GM19351 (cell line): ENCODE measurements around the gene ZC3H10.
"Not testable (repeated sequence)": the region's sequence is repeated elsewhere in the genome, so short reads cannot be mapped to it uniquely, and the experiment has no call there.

Experiments
- ATAC-seq: cut with Tn5 transposase; IDR thresholded peaks from one replicate; pipeline ENCODE4 v1.9.1; 2021; ENCODE audit warnings: mild to moderate bottlenecking, moderate library complexity; ENCODE audit not compliant: unreplicated experiment

ZC3H10 gene, protein sequence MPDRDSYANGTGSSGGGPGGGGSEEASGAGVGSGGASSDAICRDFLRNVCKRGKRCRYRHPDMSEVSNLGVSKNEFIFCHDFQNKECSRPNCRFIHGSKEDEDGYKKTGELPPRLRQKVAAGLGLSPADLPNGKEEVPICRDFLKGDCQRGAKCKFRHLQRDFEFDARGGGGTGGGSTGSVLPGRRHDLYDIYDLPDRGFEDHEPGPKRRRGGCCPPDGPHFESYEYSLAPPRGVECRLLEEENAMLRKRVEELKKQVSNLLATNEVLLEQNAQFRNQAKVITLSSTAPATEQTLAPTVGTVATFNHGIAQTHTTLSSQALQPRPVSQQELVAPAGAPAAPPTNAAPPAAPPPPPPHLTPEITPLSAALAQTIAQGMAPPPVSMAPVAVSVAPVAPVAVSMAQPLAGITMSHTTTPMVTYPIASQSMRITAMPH

DNA sequence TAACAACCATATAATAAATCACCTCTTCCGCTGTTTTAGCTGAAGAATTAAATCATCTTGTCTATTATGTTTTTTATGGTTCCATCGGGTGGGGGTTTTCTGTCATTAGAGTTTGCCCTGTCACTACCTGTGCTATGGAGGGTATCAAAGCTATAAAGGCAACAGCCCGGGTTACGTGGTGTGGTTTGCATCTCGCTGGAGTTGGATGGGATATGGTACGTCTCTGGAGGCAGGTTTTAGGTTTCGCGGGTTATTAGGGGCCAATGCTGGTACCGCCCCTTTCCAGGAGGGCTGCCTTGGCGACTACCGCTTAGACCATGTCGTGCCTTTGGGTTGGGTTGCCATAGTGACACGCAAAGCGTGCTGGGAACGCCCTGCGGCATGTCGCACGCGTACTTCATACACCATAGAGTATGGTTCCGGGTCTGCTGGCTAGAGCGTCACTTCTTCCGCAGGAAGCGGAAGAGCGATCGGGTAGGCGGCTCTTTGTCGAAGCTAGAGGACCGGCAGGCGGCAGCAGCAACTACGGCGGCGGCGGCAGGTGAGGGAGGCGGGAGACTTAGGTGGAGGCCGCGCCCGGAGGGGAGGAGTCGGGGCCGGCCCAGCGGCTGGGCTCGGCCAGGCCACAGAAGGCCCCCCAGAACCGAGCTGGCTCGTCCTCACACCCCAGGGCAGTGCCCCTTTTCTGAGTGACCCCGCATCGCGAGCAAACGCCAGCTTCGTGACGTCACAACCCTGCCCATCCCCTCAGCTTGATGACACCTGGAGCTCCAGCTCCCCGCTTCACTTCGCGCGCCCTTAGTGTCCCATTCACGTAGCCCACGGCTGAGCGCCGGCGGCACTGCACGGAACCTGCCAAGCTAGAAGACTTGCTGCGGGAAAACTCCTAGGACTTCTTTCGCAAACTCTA, at the start of gene ZC3H10:
Gene ZC3H10, plus strand, starts transcription at position 489 of the 910 bp plus-strand sequence. CDS start 2,297 bp downstream, outside the sequence.
- peak; percentile 85 for ATAC-seq

DNA sequence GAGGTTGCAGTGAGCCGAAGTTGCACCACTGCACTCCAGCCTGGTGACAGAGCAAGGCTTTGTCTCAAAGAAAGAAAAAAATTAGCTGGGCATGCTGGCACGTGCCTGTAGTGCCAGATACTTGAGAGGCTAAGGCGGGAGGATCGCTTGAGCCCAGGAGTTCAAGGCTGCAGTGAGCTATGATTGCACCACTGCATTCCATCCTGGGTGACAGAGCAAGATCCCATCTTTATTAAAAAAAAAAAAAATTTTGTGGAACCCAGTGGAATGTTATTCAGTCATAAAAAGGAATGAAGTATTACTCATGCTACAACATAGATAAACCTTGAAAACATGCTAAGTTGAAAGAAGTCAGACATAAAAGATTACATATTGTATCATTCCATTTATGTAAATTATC, 46.4 kb upstream of the ZC3H10 start:
- ATAC-seq, result no peak

DNA sequence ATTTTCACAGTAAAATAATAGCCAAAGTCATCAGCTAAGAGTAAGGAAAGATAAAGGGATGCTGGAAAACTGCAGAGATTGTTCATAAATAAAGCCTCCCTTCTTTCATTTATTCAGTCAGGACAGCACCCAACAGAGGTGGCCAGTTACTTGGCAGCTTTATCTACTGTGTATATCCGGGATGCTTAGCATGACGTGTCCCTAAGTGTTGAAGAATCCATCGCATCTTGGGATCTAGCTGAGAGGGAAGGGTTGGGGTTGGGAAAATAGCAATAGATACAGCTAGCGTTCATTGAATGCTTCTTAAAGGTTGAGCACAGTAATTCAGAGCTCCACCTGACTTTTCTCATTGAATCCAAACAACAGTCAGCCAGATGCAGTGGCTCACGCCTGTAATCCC, 43.7 kb upstream of the ZC3H10 start:
- ATAC-seq, result no peak

DNA sequence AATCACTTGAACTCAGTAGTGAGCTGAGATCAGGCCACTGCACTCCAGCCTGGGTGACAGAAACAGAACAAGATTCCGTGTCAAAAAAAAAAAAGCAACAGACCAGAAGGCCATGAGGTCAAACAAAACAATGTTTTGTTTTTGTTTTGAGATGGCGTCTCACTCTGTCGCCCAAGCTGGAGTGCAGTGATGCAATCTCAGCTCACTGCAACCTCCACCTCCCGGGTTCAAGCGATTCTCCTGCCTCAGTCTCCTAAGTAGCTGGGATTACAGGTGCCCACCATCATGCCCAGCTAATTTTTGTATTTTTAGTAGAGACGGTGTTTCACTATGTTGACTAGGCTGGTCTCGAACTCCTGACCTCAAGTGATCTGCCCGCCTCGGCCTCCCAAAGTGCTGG, 40.1 kb upstream of the ZC3H10 start:
- not testable (repeated sequence) for ATAC-seq

DNA sequence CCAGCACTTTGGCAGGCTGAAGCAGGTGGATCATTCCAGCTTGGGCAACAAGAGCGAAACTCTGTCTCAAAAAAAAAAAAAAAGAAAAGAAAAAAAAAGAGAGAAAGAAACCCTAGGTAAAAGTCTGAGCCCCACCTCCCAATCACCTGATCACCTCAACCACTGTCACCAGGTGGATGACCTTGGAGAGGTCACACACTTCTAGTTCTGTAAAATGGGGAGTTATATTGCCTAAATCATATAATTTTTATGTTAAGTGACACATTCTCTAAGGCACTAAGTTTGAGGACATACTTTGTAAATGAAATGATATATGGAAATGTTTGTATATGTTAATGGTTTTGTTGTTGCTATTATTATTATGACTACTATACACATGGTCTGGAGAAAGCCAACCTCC, 39.6 kb upstream of the ZC3H10 start:
- ATAC-seq, result no peak

DNA sequence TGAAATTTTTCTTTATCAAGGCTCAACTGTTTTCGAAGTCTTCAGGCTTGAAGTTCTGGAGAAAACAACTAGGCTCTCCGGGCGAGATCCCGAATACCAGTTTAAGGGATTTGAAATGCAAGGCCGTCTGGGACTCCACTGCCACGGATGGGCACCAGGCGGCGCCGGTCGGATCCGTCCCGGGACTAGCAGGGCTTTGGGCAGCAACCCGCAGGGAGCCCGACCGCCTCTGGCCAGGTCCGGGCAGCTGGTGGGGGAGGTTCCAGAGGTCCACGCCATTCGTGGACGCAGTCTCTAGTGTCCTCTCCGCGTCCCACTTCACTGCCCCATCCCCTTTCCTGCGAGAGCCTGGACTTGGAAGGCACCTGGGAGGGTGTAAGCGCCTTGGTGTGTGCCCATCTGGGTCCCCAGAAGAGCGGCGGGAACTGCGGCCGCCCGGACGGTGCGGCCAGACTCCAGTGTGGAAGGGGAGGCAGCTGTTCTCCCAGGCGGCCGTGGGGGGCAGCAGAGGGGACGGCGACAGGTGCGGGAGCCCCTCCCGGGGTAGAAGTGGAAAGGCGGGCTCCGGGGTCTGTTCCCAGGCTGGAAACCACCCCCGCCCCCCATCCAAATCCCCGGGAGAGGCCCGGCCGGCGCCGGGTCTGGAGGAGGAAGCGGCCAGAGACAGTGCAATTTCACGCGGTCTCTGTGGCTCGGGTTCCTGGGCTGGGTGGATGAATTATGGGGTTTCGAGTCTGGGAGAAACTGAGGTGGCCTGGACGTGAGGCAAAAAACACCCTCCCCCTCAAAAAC, 38.9 kb upstream of the ZC3H10 start:
- peak; percentile 79 for ATAC-seq

DNA sequence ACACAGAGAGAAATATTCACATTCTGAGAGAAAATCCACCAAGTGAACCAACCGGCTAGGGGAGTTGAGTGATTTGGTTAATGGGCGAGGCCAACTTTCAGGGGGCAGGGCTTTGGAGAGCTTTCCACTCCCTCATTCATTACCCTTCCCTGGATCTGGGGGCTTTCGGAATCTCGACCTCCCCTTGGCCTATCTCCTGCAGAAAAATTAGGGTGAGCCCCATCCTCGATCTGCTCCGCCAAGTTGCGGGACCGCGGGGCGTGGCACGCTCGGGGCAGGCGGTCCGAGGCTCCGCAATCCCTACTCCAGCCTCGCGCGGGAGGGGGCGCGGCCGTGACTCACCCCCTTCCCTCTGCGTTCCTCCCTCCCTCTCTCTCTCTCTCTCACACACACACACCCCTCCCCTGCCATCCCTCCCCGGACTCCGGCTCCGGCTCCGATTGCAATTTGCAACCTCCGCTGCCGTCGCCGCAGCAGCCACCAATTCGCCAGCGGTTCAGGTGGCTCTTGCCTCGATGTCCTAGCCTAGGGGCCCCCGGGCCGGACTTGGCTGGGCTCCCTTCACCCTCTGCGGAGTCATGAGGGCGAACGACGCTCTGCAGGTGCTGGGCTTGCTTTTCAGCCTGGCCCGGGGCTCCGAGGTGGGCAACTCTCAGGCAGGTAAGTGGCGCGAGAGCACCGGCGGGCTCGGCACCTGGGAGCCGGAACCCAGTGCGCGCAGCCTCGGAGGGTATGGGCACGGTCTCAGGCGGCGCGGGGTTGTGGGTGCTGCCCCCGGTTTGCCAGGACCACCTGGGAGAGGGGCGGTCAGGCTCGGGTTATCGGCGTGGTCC, 38.1 kb upstream of the ZC3H10 start, which contains the start of gene ERBB3:
Gene ERBB3, plus strand, starts transcription at position 443 of the 833 bp plus-strand sequence. Its CDS starts 136 bp downstream, at position 579.
- ATAC-seq, result peak; percentile 33

DNA sequence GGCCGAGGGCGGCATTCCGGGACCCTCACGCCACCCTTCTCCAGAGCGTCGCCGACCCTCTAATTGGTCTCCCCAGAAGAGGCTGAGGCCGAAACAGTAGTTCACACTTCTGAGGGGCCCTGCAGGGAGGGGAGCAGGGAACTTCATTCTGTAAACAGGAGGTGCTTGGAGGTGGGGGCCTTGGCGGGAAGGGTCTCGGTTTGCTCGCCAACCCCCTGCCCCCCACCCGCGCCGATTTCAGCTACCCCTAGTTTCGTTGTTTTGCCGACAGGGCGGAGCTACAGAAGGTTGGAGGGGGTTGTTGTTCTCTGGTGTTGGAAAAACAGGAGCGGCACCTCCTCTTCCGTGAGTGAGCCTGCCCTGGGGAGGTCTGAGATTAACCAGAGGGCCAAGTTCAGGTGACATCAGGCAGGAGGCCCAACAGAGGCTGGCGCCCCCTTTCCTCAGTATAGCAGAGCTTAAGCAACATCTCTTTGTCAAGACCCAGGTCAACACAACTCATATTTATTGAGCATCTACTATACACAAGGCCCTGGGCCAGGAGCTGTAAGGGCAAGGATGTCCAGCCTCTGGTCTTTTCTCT, 37.4 kb upstream of the ZC3H10 start:
- ATAC-seq, result no peak

DNA sequence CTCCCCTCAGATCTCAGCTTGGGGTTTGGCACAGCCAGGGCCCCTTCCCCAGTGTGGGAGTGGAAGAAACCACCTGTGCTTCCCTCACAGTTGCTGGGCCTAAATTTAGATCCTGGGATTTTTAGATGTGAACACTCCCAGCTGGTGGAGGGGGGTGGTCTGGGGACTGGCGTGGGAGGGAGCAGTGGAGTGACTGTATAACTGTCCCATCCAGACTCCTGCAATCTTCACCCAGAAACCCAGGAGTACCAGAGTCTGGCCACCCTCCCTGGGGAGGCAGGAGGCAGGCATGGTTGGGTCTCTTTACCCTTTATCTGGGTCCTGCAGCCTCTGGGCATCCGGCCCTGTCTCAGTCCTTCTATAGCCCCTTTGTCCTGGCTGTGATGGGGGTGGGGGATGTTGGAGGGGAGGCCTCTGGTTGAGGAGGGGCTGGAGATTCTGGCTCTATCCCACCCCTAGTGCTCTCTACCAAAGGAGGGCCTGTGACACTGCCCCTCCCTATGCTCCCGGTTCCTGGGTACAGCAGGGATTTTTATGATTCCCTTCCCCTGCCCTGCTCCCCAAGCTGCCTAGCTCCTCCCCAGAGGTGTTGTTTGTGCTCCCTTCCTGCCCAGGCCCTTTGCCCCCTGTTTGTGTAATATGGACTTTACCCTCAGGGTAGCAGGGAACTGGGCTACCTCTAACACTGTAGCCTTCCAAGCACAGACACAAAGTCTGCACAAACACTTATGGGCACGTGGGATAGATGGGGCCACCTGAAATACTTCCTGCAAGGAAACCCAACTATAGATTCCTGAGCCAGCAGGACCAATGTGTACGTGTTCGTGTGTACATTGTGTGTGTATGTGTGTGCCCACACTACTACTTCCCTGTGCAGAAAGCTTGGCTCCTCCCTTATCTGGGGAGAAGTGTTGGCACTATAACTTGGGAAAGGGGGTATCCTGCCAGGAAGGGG, 36.4 kb upstream of the ZC3H10 start:
- ATAC-seq, result no peak

DNA sequence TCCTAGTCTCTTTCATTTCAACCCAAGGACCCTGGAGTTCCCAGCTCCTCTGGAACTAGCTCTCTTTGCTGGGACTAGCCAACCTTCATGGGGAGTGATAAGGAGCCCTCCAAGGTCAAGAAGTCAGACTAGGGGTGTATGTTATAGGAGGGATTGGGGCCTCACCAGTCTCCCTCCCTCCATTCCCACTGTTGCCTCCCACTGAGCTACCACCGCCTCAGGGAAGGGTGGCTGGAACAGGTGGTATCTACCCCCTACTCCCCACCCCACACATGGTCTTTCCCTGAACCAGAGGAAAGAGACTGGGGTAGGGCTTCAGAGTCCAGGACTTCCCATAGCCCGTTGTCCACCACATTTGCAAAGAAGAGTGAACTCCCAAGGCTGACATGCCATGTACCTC, 35.7 kb upstream of the ZC3H10 start:
- ATAC-seq, result no peak

DNA sequence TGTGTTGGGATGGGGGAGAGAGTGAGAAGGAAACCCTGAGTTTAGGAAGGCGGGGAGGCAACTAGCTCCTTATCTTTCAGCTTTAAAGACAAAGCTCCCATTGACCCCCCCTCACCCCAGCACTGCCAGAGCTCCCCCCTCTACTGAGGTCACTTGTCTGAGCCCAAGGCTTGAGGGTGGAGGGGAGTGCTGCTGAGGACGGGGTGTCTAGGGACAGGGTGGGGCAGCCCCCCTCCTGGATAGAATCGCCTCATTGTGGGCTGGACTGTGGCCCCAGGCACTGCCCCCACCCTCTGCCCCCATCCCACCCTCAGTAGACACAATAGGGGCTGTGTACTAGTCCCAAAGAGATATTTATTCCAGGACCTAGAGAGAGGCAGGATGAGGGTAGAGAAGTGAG, 35.1 kb upstream of the ZC3H10 start:
- no peak for ATAC-seq

DNA sequence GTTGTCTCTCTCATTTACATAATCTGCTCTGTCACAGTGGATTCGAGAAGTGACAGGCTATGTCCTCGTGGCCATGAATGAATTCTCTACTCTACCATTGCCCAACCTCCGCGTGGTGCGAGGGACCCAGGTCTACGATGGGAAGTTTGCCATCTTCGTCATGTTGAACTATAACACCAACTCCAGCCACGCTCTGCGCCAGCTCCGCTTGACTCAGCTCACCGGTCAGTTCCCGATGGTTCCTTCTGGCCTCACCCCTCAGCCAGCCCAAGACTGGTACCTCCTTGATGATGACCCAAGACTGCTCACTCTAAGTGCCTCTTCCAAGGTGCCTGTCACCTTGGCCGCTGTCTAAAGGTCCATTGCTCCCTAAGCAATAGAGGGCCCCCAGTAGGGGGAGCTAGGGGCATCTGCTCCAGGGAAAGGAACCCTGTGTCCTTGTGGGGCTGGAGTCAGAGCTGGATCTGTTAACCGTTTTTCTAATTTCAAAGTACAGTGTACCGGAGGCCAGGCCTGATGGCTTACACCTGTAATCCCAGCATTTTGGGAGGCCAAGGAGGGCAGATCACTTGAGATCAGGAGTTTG, 33.0 kb upstream of the ZC3H10 start:
- ATAC-seq, result no peak

DNA sequence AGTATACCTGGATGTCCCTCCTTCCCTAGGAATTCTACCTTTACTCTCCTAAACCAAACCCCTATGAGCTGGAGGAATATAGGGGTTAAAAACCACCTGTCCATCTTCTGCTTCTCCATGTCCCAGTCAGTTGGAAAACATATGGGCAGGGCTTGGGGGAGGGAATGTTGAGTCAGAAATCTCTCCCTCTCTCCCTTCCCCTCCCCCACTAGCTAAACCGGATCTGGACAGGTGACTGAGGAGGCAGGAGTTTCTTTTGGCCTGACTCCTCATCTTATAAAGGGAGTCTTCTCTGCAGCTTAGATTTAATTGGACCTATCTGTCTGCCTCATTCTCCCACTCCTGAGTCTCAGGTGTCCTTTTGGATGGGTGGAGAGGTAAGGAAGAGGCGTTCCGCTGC, 32.0 kb upstream of the ZC3H10 start:
- ATAC-seq, result no peak

DNA sequence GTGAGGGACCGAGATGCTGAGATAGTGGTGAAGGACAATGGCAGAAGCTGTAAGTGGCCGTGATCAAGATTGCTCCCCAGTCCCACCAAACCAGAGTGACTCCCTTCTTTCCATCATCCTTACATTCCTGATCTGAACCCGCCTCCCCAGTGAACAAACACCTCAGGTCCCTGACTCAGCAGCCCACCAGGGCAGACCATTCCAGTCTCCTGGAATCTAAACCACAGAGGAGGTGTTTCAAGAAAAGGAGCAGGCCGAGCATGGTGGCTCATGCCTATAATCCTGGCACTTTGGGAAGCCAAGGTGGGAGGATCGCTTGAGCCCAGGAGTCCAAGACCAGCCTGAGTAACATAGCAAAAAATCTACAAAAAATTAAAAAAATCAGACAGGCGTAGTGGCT, 31.5 kb upstream of the ZC3H10 start:
- no peak for ATAC-seq

DNA sequence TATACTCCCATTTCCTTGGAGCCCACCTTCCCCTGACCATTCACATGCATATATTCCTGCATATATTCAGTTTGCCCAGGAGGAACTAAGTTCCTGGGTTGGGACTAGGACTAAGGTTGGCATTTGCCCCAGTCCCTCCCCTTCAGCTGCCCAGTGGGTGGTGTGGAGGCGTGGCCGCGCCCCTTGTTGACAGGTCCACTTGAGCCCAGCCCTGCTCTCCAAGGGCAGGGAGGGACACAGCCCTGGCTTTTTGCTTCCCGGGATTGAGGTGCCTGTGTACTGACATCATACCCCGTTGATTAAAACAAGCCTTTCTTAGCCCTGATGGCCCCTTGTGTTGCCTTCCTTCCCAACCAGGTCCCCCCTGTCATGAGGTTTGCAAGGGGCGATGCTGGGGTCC, 30.8 kb upstream of the ZC3H10 start:
- no peak for ATAC-seq

DNA sequence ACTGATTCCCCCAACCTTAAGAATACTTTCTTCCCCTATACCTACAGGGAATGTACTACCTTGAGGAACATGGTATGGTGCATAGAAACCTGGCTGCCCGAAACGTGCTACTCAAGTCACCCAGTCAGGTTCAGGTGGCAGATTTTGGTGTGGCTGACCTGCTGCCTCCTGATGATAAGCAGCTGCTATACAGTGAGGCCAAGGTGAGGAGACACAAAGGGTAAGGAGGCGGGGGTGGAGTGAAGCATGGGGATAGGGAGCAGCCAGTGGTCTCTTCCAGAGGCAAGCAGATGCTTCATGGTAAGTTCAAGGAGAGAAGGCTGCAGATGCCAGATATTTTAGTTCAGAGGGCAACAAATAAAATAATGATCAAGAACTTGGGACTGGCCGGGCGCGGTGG, 20.3 kb upstream of the ZC3H10 start:
- no peak for ATAC-seq

DNA sequence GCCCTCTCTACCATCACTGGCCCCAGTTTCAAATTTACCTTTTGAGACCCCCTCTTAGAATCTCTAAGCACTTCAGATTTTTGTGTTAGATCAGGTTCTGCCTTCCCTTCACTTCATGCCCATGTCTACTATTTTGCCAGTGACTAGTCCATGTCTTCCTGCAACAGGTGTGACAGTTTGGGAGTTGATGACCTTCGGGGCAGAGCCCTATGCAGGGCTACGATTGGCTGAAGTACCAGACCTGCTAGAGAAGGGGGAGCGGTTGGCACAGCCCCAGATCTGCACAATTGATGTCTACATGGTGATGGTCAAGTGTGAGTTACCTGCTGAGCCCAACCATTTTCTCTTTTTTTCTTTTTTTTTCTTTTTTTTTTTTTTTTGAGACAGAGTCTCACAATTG, 19.5 kb upstream of the ZC3H10 start:
- no peak for ATAC-seq

DNA sequence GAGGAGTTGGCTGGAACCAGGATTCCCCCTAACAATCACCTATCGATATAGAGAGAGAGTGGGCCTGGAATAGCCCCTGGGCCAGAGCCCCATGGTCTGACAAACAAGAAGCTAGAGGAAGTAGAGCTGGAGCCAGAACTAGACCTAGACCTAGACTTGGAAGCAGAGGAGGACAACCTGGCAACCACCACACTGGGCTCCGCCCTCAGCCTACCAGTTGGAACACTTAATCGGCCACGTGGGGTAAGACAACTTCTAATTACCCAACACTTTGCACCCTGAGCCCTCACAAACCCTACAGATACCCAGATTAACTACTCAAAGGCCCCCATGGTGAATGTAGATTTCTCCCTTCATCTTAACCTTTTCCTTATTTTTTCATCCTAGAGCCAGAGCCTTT, 18.3 kb upstream of the ZC3H10 start:
- no peak for ATAC-seq
